HPDE6-E6E7 (cell line): Measurements from ENCODE around the gene HADHB.
"Not testable (repeated sequence)": the region's sequence is repeated elsewhere in the genome, so short reads cannot be mapped to it uniquely, and the experiment has no call there.

Source experiments
- DNase-seq: peaks from one replicate; pipeline ENCODE4 v3.0.0; 2011; ENCODE audit warnings: missing footprints; ENCODE audit errors: extremely low spot score

Gene HADHB

GRCh38 chr2:26329083-26329482 lies 84.3 kb downstream of the HADHB start:
- not testable (repeated sequence) for DNase-seq

DNA sequence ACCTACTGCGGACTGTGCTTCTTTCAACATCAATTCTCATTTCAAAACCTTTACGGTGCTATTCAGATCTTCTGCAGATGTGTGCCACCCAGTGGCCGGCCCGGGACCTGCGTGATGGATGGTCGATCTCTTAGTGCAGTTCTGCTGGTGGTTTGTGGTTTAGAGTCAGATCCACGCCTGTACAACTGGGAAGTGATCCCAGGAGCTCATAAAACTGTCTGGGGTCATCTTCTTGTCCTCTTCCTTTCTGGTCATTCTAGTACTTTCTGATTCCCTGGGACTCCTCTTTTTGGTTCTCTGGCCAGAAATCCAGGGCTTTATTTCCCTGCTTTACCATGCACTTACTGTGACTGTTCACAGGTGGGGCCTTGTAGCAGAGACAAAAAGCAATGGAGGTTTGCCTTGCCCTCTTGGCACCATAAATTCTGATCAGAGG lies 85.4 kb downstream of the HADHB start:
- DNase-seq: peak; percentile 70

GRCh38 chr2:26330604-26331003 lies 85.9 kb downstream of the HADHB start:
- DNase-seq: no peak

- not testable (repeated sequence) for DNase-seq
Measured at GRCh38 chr2:26331321-26331720, 86.6 kb downstream of the HADHB start.

- no peak for DNase-seq
Measured at GRCh38 chr2:26333293-26333692, 88.6 kb downstream of the HADHB start.

DNA sequence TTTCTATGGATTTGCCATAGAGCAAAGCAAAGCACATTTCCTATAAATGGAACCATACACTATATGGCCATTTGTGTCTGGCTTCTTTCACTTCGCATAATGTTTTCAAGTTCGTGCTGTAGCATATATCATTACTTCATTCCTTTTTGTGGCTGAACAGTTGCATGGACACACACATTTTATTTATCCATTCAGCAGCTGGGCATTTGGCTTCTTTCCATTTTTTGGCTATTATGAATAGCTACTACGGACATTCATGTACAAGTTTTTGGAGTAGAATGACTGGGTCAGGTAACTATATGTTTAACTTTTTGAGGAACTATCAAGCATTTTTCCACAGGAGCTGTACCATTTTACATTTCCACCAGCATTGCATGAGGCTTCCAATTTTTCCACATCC lies 90.5 kb downstream of the HADHB start:
- no peak for DNase-seq

- no peak for DNase-seq
Measured at GRCh38 chr2:26336719-26337118, 92.0 kb downstream of the HADHB start.

- DNase-seq: no peak
Measured at GRCh38 chr2:26337298-26337697, 92.6 kb downstream of the HADHB start.
